Keratinocyte (primary cell): ENCODE measurements around the gene EXT2. TPM values are rescaled to one million over a fixed set of nuclear protein-coding genes. Genes with fewer than 3 reads are reported as not detected.

ENCODE experiments used
- DNase-seq: peaks from one replicate; pipeline ENCODE4 v3.0.0-alpha.2; 2011; ENCODE audit warnings: low read depth, missing footprints, low spot score
- FAIRE-seq: peaks from 2 replicates; lab custom pipeline; 2011; peaks lifted over from hg19 to GRCh38; lab: Jason Lieb, UNC
- H2AFZ ChIP-seq: 2 replicates; pipeline ENCODE4 v1.6.0; 2012; ENCODE audit warnings: low read length, control low read depth, inconsistent platforms; ENCODE audit not compliant: control insufficient read depth
- H3K27ac ChIP-seq: 2 replicates; pipeline ENCODE4 v1.5.1; 2011; ENCODE audit warnings: low read length; ENCODE audit not compliant: control insufficient read depth, insufficient read depth
- H3K27me3 ChIP-seq: 3 replicates; pipeline ENCODE4 v1.6.0; 2011; ENCODE audit warnings: low read length; ENCODE audit not compliant: control insufficient read depth, insufficient read depth; ENCODE audit errors: extremely low read depth
- H3K36me3 ChIP-seq, 2 experiments: 2 replicates in 1 of 2; 3 replicates in 1 of 2; pipeline ENCODE4 v1.5.1; 2011; ENCODE audit warnings: low read length in 2 of 2, mild to moderate bottlenecking in 1 of 2; ENCODE audit not compliant: control insufficient read depth in 2 of 2, insufficient read depth in 2 of 2; ENCODE audit errors: extremely low read depth in 1 of 2
- H3K4me1 ChIP-seq: 3 replicates; pipeline ENCODE4 v1.5.1; 2011; ENCODE audit warnings: low read length; ENCODE audit not compliant: control insufficient read depth, insufficient read depth; ENCODE audit errors: extremely low read depth
- H3K4me2 ChIP-seq: 3 replicates; pipeline ENCODE4 v1.6.0; 2011; ENCODE audit warnings: low read depth, low read length; ENCODE audit not compliant: control insufficient read depth, insufficient read depth; ENCODE audit errors: extremely low read depth
- H3K4me3 ChIP-seq, 3 experiments: fragments of 200-600 bp in 1 of 3; sonication (generic) in 1 of 3; 2 replicates in 2 of 3; 3 replicates in 1 of 3; pipeline ENCODE4 v1.5.1; 2011 to 2016; ENCODE audit warnings: low read length in 3 of 3, mild to moderate bottlenecking in 3 of 3, control low read depth in 2 of 3, inconsistent platforms in 1 of 3, low read depth in 1 of 3, mixed read lengths in 1 of 3, mixed run types in 1 of 3, moderate library complexity in 1 of 3; ENCODE audit not compliant: control insufficient read depth in 2 of 3, insufficient read depth in 2 of 3; ENCODE audit errors: extremely low read depth in 1 of 3
- H3K79me2 ChIP-seq: 2 replicates; pipeline ENCODE4 v1.6.0; 2012; ENCODE audit warnings: low read length; ENCODE audit not compliant: control insufficient read depth, insufficient read depth
- H3K9ac ChIP-seq: 3 replicates; pipeline ENCODE4 v1.6.0; 2011; ENCODE audit warnings: low read length; ENCODE audit not compliant: control insufficient read depth, insufficient read depth; ENCODE audit errors: extremely low read depth
- H3K9me1 ChIP-seq: 3 replicates; pipeline ENCODE4 v1.6.0; 2011; ENCODE audit warnings: low read length; ENCODE audit not compliant: control insufficient read depth, insufficient read depth; ENCODE audit errors: extremely low read depth
- H3K9me3 ChIP-seq: 2 replicates; pipeline ENCODE4 v1.5.1; 2012; ENCODE audit warnings: low read depth, low read length; ENCODE audit not compliant: control insufficient read depth
- H4K20me1 ChIP-seq: 3 replicates; pipeline ENCODE4 v1.6.0; 2011; ENCODE audit warnings: low read length; ENCODE audit not compliant: control insufficient read depth, insufficient read depth; ENCODE audit errors: extremely low read depth
- EZH2 ChIP-seq: IDR thresholded peaks from one replicate; pipeline ENCODE4 v1.6.1; 2012; ENCODE audit warnings: inconsistent platforms, mild to moderate bottlenecking, low read length, moderate library complexity
- dilution Hi-C: fragments of 300-500 bp; cut with MboI; formaldehyde crosslinking; loops from one replicate; pipeline ENCODE4 v1.7.0; 2020; ENCODE audit warnings: low sequenced_read_pairs; ENCODE audit not compliant: extremely low pct_ligation_motif_present
- polyA plus RNA-seq, 5 experiments: library from polyadenylated mRNA; depleted of rRNA in 3 of 5; stranded (reverse) in 3 of 5; stranded (forward) in 1 of 5; unstranded in 1 of 5; fragments of >200 nt; gene quantifications; 1 replicate in 1 of 5; 2 replicates in 3 of 5; 3 replicates in 1 of 5; pipeline versions ENCODE4 v1.2.1 to v1.2.3, GENCODE V29; 2011 to 2012; ENCODE audit warnings: missing spikeins in 2 of 5, low read depth in 1 of 5, low replicate concordance in 1 of 5
- TF ChIP-seq, protein P1 (sequence below), 3 experiments: IDR thresholded peaks in 1 of 3; conservative IDR thresholded peaks in 1 of 3; optimal IDR thresholded peaks in 1 of 3; 2 replicates in 2 of 3; 3 replicates in 1 of 3; pipeline versions ENCODE3 to v1.5.1; 2011; ENCODE audit warnings: low read length in 3 of 3, mild to moderate bottlenecking in 3 of 3, moderate library complexity in 2 of 3, control low read depth in 1 of 3, inconsistent platforms in 1 of 3; ENCODE audit not compliant: insufficient read depth in 2 of 3; ENCODE audit errors: extremely low read depth in 1 of 3

The EXT2 gene
- polyA plus RNA-seq, 1 donor (not counting 4 experiments of a cell fraction or from before 2014, with no cell fraction given) = 148 TPM

DNA sequence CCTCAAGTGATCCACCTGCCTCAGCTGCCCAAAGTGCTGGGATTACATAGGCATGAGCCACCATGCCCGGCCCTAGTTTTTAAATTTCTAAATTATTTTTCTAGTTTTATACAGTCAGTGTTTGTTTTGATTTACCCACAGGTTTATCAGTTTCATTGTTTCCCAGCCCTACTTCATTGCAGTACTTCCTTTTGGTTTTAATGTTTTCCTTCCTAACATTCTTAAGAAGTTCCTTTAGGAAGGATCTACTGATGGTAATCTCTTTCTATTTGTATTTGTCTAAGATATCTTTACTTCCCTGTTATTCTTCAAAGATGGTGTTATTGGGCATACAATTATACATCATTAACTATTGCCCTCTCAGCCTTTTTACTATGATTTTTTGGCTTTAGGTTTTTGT lies 4.9 kb upstream of the EXT2 start:
- dilution Hi-C loops = no loop called here
- Histone ChIP-seq H4K20me1 (no peaks in the 10 kb centered on the region), H3K27me3 (peaks cover 4% of the 10 kb centered on the region), H3K4me3 (no peak overlapping the region), H3K36me3 (no peaks in the 10 kb centered on the region), H2AFZ (no peak overlapping the region), H3K9me3 (no peaks in the 10 kb centered on the region), H3K4me2 (no peak overlapping the region), H3K4me1 (peaks cover 4% of the 10 kb centered on the region), H3K27ac (no peak overlapping the region), H3K9ac (no peak overlapping the region), H3K79me2 (peaks cover under 1% of the 10 kb centered on the region), H3K9me1 (no peaks in the 10 kb centered on the region)
- FAIRE-seq (no peak), DNase-seq (no peak)
- TF ChIP-seq, protein P1, sequence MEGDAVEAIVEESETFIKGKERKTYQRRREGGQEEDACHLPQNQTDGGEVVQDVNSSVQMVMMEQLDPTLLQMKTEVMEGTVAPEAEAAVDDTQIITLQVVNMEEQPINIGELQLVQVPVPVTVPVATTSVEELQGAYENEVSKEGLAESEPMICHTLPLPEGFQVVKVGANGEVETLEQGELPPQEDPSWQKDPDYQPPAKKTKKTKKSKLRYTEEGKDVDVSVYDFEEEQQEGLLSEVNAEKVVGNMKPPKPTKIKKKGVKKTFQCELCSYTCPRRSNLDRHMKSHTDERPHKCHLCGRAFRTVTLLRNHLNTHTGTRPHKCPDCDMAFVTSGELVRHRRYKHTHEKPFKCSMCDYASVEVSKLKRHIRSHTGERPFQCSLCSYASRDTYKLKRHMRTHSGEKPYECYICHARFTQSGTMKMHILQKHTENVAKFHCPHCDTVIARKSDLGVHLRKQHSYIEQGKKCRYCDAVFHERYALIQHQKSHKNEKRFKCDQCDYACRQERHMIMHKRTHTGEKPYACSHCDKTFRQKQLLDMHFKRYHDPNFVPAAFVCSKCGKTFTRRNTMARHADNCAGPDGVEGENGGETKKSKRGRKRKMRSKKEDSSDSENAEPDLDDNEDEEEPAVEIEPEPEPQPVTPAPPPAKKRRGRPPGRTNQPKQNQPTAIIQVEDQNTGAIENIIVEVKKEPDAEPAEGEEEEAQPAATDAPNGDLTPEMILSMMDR (optimal IDR thresholded peaks at IDR 0.05 in 1 of 3, IDR thresholded peaks at IDR 0.05 in 1 of 3, conservative IDR thresholded peaks at IDR 0.05 in 1 of 3; ENCODE audit: extremely low read depth in 1 of 3, insufficient read depth in 2 of 3, low read length in 3 of 3) = no peak
- no peak for TF ChIP-seq EZH2

DNA sequence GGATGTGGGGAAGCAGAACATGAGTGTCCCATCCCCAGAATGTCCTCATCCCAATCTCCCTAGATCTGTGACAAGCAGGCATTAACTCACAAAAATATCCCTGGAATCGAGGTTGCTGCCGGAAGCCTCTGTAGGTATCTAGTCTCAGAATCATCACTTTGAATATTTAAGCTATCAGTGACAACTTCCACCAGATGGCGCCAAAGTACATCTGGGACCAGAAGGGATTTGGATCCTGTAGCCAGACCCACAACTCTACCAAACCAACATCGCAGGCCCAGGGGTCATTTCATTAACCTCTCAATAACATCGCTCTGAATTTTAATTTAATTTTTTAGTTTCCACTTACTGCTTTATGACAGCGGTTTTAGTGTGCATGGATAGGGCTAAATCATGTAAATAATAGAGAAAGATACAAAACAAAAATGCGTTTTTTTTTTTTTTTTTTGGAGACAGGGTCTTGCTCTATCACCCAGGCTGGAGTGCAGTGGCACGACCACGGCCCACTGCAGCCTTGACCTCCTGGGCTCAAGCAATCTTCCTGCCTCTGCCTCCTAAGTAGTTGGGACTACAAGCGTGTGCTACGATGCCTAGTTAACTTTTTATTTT lies 1.1 kb upstream of the EXT2 start:
- Histone ChIP-seq H3K9ac (no peak overlapping the region), H3K79me2 (peaks cover 26% of the 10 kb centered on the region), H3K4me3 (no peak overlapping the region), H3K27ac (no peak overlapping the region), H3K36me3 (no peaks in the 10 kb centered on the region), H3K9me3 (no peaks in the 10 kb centered on the region), H3K9me1 (no peaks in the 10 kb centered on the region), H3K27me3 (peaks cover 4% of the 10 kb centered on the region), H4K20me1 (peaks cover 2% of the 10 kb centered on the region), H3K4me2 (no peak overlapping the region), H2AFZ (no peak overlapping the region), H3K4me1 (peaks cover 18% of the 10 kb centered on the region)
- dilution Hi-C loops = no loop called here
- FAIRE-seq (peak; percentile 80), DNase-seq (peak; percentile 50)
- no peak for TF ChIP-seq EZH2
- TF ChIP-seq, protein P1 (optimal IDR thresholded peaks at IDR 0.05 in 1 of 3, IDR thresholded peaks at IDR 0.05 in 1 of 3, conservative IDR thresholded peaks at IDR 0.05 in 1 of 3; ENCODE audit: extremely low read depth in 1 of 3, insufficient read depth in 2 of 3, low read length in 3 of 3) = peak; percentile 69 to 85 (median 82)
